Measurements from ENCODE around the gene ORC2. TPM values are rescaled to one million over a fixed set of nuclear protein-coding genes. Genes with fewer than 3 reads are reported as not detected.
"Not testable (repeated sequence)": the region's sequence is repeated elsewhere in the genome, so short reads cannot be mapped to it uniquely, and the experiment has no call there.

ORC2 gene
- polyA plus RNA-seq (2012; ENCODE audit: insufficient read depth, insufficient read length) = 41.6 TPM

- peak; percentile 92 for DNase-seq (ENCODE audit: low read depth, low spot score)
- peak within 1 kb of the TSS; percentile 91 for H3K4me3 ChIP-seq (ENCODE audit: low read length)
These were observed at the start of gene ORC2 for GRCh38 chr2:200963124-200963917. Gene ORC2, minus strand, starts transcription at chr2:200963660. Its CDS starts 5,537 bp downstream, at chr2:200958123.

- DNase-seq (ENCODE audit: low read depth, low spot score) = no peak
These were observed 44.9 kb upstream of the ORC2 start for GRCh38 chr2:201008296-201008829.

GRCh38 chr2:201007584-201007998 lies 44.1 kb upstream of the ORC2 start:
- DNase-seq (ENCODE audit: low read depth, low spot score) = no peak

More at GRCh38 chr2:201008296-201008829, 44.9 kb upstream of the ORC2 start:
- no peak overlapping the region for H3K4me3 ChIP-seq (ENCODE audit: low read length)

GRCh38 chr2:201006704-201007103 lies 43.2 kb upstream of the ORC2 start:
- no peak for DNase-seq (ENCODE audit: low read depth, low spot score)

More at GRCh38 chr2:201007584-201007998, 44.1 kb upstream of the ORC2 start:
- H3K4me3 ChIP-seq (ENCODE audit: low read length) = no peak overlapping the region

GRCh38 chr2:201004370-201004769 lies 40.9 kb upstream of the ORC2 start:
- no peak for DNase-seq (ENCODE audit: low read depth, low spot score)
- no peak overlapping the region for H3K4me3 ChIP-seq (ENCODE audit: low read length)

More at GRCh38 chr2:201006704-201007103, 43.2 kb upstream of the ORC2 start:
- no peak overlapping the region for H3K4me3 ChIP-seq (ENCODE audit: low read length)

- H3K4me3 ChIP-seq (ENCODE audit: low read length) = no peak overlapping the region
- no peak for DNase-seq (ENCODE audit: low read depth, low spot score)
These were observed 29.6 kb upstream of the ORC2 start for GRCh38 chr2:200993097-200993496.

- no peak for DNase-seq (ENCODE audit: low read depth, low spot score)
- no peak overlapping the region for H3K4me3 ChIP-seq (ENCODE audit: low read length)
These were observed 23.7 kb upstream of the ORC2 start for GRCh38 chr2:200987137-200987536.

- DNase-seq (ENCODE audit: low read depth, low spot score) = no peak
- no peak overlapping the region for H3K4me3 ChIP-seq (ENCODE audit: low read length)
These were observed 22.3 kb upstream of the ORC2 start for GRCh38 chr2:200985799-200986198.

GRCh38 chr2:200976710-200977109 lies 13.2 kb upstream of the ORC2 start:
- no peak for DNase-seq (ENCODE audit: low read depth, low spot score)
- H3K4me3 ChIP-seq (ENCODE audit: low read length) = no peak overlapping the region

GRCh38 chr2:200975672-200976071 lies 12.2 kb upstream of the ORC2 start:
- no peak overlapping the region for H3K4me3 ChIP-seq (ENCODE audit: low read length)
- no peak for DNase-seq (ENCODE audit: low read depth, low spot score)

GRCh38 chr2:200970057-200970456 lies 6.6 kb upstream of the ORC2 start:
- H3K4me3 ChIP-seq (ENCODE audit: low read length); DNase-seq (ENCODE audit: low read depth, low spot score): not testable (repeated sequence)

GRCh38 chr2:200968735-200969134 lies 5.3 kb upstream of the ORC2 start:
- DNase-seq (ENCODE audit: low read depth, low spot score) = no peak
- H3K4me3 ChIP-seq (ENCODE audit: low read length) = no peak overlapping the region

GRCh38 chr2:200968162-200968561 lies 4.7 kb upstream of the ORC2 start:
- no peak overlapping the region for H3K4me3 ChIP-seq (ENCODE audit: low read length)
- DNase-seq (ENCODE audit: low read depth, low spot score) = no peak

GRCh38 chr2:200966770-200967169 lies 3.3 kb upstream of the ORC2 start:
- H3K4me3 ChIP-seq (ENCODE audit: low read length) = no peak overlapping the region
- no peak for DNase-seq (ENCODE audit: low read depth, low spot score)

- H3K4me3 ChIP-seq (ENCODE audit: low read length) = peak overlapping the region; percentile 91
- no peak for DNase-seq (ENCODE audit: low read depth, low spot score)
These were observed 1.0 kb upstream of the ORC2 start for GRCh38 chr2:200964498-200964897.

GRCh38 chr2:200963918-200964252 lies 425 bp upstream of the ORC2 start:
- H3K4me3 ChIP-seq (ENCODE audit: low read length) = peak overlapping the region; percentile 91
- DNase-seq (ENCODE audit: low read depth, low spot score) = not testable (repeated sequence)

- peak overlapping the region; percentile 91 for H3K4me3 ChIP-seq (ENCODE audit: low read length)
- DNase-seq (ENCODE audit: low read depth, low spot score) = no peak
These were observed 693 bp downstream of the ORC2 start for GRCh38 chr2:200962811-200963123.

- no peak for DNase-seq (ENCODE audit: low read depth, low spot score)
- no peak overlapping the region for H3K4me3 ChIP-seq (ENCODE audit: low read length)
These were observed 1.8 kb downstream of the ORC2 start for GRCh38 chr2:200961674-200962073.

- H3K4me3 ChIP-seq (ENCODE audit: low read length) = no peak overlapping the region
- DNase-seq (ENCODE audit: low read depth, low spot score) = no peak
These were observed 13.1 kb downstream of the ORC2 start for GRCh38 chr2:200950378-200950777.

GRCh38 chr2:200945395-200945729 lies 18.1 kb downstream of the ORC2 start:
- no peak for DNase-seq (ENCODE audit: low read depth, low spot score)
- no peak overlapping the region for H3K4me3 ChIP-seq (ENCODE audit: low read length)

Data from Jurkat, Clone E6-1 (cell line).